IPS-18c (cell line): ENCODE data around the gene SLC7A14.

Source experiments
- H3K4me3 ChIP-seq: 2 replicates; pipeline ENCODE4 v1.7.0; 2013; ENCODE audit warnings: low read depth, mild to moderate bottlenecking, low read length, moderate library complexity; ENCODE audit not compliant: insufficient read depth
- H3K9me3 ChIP-seq: one replicate; pipeline ENCODE4 v1.6.1; 2013; ENCODE audit warnings: mild to moderate bottlenecking, low read length, moderate library complexity; ENCODE audit not compliant: control insufficient read depth, insufficient read depth

The SLC7A14 gene

DNA sequence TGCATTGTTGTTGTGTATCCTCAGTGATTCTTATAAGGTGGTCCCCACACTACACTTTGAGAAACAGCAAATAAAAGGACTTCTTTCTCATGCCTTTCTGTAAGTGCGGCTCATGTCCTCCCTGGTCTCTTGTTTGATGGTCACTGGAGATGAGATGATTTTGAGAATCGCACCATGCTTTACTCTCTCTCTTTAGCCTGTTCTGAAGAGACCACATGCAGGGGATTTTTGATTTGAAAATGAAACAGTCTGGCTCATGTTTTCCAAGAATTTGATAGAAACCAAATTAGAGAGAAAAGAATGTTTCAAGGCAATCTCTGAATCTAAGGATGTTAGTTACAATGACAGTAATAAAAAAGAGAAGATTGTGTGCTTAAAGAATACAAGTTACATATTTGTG is 149.2 kb downstream of the SLC7A14 start:
- no peak overlapping the region for H3K4me3 ChIP-seq
- no peaks in the 10 kb centered on the region for H3K9me3 ChIP-seq

DNA sequence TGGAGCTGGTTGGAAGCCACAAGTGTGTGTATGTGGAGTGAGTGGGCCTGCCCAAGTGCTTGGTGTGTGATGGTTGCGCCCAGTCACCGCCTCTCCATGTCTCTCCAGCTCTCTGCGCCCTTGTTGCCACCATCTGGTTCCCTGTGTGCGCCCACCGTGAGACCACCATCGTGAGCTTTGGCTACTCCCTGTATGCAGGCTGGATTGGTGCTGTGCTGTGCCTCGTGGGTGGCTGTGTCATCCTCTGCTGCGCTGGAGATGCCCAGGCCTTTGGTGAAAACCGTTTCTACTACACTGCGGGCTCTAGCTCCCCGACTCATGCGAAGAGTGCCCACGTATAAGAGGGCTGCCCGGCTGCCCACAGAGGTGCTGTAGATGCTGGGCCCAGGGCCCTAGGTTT is 153.5 kb downstream of the SLC7A14 start:
- no peaks in the 10 kb centered on the region for H3K9me3 ChIP-seq
- H3K4me3 ChIP-seq = no peak overlapping the region

DNA sequence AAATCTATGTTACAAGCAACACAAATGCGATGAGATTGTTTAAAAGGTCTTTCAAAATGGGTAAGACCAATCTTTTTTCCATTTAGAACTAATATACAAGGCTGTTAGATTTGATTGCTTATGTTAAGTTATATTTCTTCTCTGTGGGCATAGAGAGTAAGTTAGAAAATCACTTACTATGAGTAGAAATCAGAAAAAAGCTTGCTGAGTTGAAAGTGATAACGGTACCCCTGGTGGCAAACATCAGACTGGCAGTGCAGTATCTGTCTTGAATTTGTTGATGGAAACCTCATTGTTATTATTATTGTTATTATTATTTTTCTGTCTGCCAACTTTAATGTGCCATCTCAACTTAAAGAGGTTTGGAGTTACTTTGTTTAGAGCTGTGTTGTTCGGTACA is 154.8 kb downstream of the SLC7A14 start:
- Histone ChIP-seq H3K4me3 (no peak overlapping the region), H3K9me3 (no peaks in the 10 kb centered on the region)

DNA sequence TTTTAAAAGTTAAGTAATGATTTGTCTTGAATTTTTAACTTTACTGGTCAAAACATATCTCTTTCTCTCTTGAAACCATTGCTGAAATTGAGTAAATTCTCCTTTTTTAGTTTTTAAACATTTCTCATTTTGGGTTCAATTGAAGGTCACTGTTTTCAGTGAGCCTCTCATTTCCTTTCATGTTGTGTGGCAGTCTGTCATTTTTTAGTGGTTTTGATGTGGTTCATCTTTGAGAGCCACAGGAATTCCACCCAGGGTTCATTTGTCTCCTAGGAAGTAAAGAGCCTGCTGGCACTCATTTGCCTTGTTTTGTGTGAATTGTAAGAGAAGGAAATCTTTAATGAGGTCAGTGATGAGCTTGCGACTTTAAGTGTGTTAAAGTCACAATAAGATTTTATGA is 156.8 kb downstream of the SLC7A14 start:
- H3K4me3 ChIP-seq = no peak overlapping the region
- H3K9me3 ChIP-seq = no peaks in the 10 kb centered on the region

DNA sequence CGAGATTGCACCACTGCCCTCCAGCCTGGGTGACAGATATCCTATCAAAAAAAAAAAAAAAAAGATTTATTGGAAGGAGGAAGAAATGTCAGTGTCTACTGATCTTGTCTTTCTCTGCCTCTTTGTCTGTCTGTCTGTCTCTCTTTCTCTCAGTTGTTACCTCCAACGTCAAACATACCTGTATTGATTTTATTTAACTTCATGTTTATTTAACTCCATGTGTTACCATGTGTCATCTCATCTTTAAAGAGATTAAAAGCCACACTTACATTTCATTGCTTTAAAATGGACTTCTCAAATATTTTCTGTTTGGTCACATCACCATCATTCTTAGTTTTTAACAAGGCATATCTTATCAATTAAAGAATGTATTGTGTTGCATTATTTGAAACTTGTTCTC is 157.8 kb downstream of the SLC7A14 start:
- H3K4me3 ChIP-seq = no peak overlapping the region
- no peaks in the 10 kb centered on the region for H3K9me3 ChIP-seq

DNA sequence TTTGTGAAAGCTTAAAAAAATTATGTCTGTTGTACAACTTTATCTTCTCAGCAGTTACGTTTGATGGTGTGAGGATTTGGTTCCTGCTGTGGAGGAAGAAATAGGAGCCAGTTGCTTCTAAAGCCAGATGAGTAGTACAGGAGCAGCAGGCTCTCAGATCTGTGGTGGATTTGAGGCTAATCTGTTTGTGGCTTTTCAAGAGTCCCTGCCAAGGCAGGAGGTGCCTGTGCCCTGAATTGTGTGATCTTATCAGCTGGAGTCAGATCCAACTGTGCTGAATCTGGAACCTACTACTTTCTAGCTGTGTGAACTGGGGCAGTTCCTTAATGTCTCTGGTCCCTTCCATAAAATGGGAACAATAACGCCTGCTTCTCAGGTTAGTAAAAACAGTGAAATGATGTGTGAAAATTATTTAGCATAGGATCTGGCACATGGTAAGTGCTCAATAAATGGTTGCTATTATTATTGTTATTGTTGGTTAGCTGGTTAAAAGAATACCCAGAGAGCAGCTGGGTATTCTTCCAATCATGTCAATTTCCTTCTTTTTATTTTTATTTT is 159.6 kb downstream of the SLC7A14 start:
- H3K4me3 ChIP-seq = no peak overlapping the region
- no peaks in the 10 kb centered on the region for H3K9me3 ChIP-seq

DNA sequence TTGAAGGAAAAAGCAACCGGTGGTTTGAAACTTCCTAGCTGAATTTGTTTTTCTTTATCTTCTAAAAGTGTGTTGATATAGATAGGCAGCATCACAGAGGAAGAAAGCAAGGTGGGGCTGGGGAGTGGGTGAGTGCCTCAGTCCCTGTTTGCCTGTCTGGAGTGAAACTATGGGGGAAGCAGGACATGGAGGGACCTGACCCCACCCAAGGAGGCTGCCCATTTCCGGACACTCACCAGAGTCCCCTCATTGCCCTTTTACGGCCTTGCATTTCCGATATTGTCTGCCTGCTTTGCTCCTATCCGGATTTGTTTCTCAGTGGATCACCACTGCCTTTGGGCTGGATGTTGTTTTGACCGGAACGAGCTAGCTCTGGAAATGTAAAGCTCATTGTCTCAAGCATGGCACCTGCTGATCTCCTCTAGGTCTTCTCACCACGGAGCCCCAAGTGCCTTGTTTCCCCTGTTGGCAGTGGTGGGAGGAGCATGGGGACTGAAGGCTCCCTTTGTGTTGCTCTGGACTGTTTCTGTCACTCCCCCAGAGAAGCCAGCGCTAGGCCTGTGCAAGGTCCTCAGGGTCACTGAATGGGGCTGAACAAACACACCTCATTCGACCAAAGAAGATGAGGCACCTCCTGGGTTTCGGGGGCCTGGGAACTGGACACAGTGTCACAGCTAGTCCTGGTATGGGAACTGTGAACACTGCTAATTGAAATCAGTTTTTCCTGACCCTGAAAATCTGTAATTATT is 160.2 kb downstream of the SLC7A14 start:
- no peaks in the 10 kb centered on the region for H3K9me3 ChIP-seq
- no peak overlapping the region for H3K4me3 ChIP-seq

DNA sequence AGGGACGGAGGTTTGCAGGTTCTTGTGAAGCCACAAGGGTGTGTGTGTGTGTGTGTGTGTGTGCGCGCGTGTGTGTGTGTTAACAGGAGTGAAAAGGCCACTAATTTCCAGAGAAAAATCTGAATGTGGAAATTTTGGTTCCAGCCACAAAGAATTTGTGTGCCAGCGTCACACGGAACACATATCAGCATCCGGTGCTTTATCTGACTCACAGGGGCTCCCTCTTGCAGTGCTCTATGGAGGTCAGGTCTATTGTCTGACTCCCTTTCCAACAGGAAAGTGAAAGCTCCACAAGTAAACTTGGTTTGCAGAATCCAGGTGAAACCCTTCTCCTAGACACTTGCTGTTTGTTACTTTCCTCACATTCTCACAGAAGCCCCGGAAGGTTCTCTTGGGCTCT is 161.0 kb downstream of the SLC7A14 start:
- Histone ChIP-seq H3K9me3 (no peaks in the 10 kb centered on the region), H3K4me3 (no peak overlapping the region)

DNA sequence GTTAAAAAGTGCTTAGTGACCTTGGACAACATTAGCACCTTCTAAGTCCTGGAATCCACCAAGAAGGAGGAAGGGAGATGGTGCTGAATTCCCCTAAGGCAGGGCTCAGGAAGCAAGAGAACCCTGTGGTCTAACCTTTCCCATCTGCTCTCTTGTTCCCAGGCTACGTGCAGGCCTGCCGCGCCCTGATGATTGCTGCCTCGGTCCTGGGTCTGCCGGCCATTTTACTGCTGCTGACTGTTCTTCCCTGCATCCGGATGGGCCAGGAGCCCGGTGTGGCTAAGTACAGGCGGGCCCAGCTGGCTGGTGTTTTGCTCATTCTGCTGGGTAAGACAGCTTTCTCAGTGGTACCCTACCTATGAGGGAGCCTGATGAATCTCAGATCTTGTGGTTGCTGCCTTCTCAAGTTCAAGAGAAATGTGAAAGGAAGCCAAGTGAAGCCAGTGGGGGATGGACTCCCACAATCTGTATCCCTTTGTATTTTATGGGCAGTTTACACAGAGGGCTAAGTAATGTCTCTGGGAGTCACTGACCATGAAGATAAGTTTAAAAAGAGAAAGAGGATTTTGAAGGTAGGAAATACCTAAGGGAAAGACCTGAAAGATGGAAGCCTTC is 162.8 kb downstream of the SLC7A14 start:
- Histone ChIP-seq H3K9me3 (no peaks in the 10 kb centered on the region), H3K4me3 (no peak overlapping the region)

DNA sequence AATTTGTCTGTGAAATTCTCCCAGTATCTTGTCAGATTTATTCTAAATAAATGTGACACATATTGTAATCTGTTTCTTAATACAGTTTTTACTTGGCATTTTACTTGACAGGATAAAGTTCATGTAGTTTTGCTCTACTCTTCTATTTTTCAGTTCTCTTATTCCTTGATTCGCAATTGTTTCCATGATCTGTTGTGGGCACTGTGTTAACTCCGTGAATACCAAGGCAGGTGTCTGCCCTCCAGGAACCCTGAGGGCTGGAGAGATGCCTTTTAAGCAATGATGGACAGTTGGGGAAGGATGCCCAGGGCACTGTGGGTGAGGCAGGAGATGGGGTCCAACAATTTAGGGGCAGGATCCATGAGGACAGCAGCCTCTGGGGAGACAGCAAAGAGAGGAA is 164.1 kb downstream of the SLC7A14 start:
- H3K4me3 ChIP-seq = no peak overlapping the region
- H3K9me3 ChIP-seq = no peaks in the 10 kb centered on the region

DNA sequence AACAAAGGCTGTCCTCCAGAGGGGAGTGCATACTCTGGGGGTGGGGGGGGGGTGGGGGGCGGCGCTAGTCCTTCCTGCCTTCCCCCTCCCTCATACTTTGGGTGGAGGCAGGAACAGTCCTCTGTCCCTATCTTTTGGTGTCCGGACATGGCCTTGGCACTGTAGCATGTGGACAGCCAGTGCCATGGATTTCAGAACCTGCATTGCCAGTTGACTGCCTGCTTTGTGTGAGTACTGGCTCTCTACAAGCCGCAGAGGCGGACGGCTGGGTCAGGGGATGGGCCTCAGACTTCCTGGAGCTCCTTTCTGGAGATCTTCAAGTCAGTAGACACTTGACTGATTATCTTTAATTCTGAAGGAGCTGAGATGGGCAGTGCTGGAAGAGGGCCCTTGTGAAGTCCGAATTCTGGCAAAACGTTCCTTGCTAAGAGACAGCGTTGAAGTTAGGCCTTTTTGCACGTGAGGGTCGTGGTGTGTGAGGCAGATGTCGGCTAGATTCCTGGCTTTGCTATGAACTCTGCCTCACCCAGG is 164.7 kb downstream of the SLC7A14 start:
- Histone ChIP-seq H3K9me3 (no peaks in the 10 kb centered on the region), H3K4me3 (no peak overlapping the region)

DNA sequence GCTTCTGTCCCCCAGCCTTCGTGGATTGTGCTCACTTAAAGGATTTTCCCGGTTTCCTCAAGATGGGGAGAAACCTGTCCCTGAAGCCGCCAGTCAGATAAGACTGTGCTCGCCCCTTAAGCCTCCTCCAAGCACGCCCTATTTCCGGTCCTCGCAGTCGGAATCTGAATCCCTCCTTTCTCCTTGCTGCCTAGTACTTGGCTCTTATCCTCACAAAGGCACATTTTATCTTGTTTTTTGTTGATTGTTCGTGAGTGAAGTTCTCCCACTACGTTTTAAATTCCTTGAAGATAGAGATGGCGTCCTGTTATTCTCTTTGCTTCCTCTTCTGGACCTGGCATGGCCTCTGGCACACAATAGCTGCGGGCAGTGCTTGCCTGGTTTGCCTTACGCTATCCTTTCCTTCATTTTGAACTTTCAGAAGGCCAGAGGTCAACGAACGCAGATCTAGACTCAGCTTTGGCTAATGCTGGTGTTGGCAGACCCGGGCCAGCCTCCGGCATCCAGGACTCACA is 165.5 kb downstream of the SLC7A14 start:
- Histone ChIP-seq H3K9me3 (no peaks in the 10 kb centered on the region), H3K4me3 (no peak overlapping the region; the same call in 1 of the 2 replicates)

DNA sequence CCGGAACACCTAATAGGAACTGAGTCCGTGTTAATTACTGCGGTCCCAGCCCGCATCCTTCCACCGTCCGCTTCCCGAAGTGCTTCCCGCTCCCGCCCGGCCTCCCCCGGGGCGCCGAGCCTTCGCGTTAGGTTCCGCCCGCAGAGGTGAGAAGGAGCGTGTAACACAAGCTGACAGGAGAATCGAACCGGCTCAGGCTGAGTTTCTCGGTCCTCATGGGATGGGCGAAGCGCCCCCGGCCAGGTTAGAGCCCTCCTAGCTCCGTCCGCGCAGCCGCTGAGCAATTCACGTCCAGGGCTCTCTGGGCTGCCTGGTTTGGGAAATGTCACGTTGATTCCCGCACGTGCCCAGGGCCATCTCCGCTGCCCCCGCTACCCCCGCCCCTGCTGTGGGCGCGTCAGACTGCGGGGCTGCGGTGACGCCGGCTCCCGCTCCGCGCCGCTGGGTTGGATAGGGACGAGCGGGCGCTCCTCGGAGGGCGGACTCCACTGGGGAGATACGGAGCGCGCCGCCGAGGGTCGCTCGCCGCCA is 166.3 kb downstream of the SLC7A14 start:
- Histone ChIP-seq H3K4me3 (peak overlapping the region; percentile 51), H3K9me3 (no peaks in the 10 kb centered on the region)

DNA sequence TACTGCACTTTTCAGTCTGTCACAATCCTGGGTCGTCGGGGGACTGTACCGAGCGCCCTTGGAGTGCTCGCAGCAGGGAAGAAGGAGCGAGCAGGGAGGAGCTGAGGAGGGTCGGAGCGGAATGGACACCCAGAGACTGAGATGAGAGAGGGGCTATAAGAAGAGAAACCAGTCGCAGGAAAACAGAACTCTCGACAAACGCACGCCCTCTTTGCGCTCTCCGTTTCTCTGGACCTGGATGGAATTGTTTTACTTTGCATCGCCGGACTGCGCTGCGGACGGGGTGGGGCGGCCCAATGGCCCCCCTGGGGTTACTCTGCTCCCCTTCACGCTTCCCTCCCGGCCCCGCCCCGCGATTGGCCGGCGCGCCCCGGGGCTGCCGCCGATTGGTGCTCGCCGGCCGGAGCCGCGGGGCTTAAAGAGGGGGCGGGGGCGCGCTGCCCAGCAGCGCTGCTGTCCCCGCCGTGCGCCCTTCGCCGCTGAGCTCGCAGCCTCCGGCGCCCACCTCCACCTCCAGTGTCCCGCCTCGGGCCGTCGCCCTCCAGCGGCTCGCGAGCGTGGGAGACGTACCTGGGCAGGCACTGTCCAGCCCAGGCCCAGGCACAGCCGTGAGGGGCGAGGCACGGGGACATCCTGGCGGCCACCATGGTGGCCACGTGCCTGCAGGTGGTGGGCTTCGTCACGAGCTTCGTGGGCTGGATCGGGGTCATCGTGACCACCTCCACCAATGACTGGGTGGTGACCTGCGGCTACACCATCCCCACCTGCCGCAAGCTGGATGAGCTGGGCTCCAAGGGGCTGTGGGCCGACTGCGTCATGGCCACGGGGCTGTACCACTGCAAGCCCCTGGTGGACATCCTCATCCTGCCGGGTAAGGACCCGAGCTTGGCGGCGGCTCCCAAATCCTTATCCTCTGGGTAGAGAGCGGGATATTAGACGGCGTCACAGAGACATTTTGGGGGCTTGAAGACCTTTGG is 167.2 kb downstream of the SLC7A14 start, which contains the start of gene CLDN11:
Gene CLDN11, plus strand, starts transcription at position 447 of the 977 bp plus-strand sequence. Its CDS starts 199 bp downstream, at position 646.
- Histone ChIP-seq H3K4me3 (peak within 1 kb of the TSS; percentile 51), H3K9me3 (no peaks in the 10 kb centered on the region)

DNA sequence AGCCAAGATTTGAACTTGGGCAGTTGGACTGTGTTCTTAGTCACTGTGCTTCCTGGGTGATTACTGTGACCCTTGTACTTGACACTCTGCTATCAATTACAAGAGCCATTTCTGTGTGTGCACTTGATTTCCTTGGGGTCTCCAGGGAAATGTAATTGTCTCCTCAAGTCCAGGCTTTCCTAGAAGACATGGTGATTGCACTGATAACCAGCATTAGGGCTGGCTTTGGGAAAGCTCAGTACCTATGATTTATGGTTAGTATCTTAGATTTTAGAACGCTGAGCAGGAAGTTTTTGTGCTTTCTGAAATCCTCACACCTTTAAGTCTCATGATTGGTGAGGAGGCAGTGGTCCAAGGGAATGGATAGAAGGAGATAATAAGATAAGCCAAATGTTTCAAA is 168.8 kb downstream of the SLC7A14 start:
- H3K9me3 ChIP-seq = no peaks in the 10 kb centered on the region
- H3K4me3 ChIP-seq = no peak overlapping the region

DNA sequence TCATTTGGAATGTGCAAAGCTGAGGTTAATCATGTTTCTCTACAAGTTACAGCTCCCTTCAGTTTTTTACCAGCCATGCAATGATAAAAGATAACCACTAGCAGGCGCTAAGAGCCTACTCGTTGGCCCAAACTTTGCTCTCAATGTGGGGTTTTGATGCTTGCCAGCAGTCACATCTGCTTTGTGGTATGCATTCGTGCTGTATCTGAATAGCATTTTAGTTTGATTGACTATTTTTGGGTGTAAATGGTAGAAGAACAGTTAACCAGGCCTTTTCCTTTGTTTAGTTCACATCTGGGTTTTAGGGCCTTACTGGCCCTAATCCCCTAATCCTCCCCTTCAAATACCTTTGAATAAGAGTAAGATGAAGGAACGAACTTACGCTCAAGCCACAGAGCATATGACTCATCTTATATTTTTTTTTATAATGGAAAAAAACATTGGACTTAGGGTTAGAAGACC is 171.6 kb downstream of the SLC7A14 start:
- Histone ChIP-seq H3K9me3 (no peaks in the 10 kb centered on the region), H3K4me3 (no peak overlapping the region)

DNA sequence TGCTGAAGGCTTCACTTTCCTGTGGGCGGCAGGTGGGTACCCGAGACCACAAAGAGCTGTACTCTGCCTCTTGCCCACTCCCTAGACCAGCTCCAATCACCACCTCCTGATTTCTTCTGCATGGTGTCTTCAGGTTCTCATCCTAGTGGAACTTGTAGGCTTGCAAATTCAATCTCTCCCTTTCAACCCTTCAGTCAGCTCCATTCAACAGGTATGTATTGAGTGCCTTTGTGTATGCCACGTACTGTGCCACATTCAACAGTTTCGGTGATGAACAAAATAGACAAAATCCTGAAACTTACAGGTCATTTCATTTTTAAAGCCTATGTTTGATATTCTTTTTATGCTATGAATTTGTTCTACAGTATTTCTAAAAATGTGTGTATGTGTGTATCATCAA is 172.6 kb downstream of the SLC7A14 start:
- no peaks in the 10 kb centered on the region for H3K9me3 ChIP-seq
- no peak overlapping the region for H3K4me3 ChIP-seq
